ENCODE results near the gene SPATS2. TPM values are rescaled to one million over a fixed set of nuclear protein-coding genes. Genes with fewer than 3 reads are reported as not detected.

SPATS2 gene
- total RNA-seq, 4 donors from 2014 or later = 10.5 to 39.3 (median 21.0) TPM

- in situ Hi-C loops (cut with MboI; ENCODE audit: low pct_ligation_motif_present in 1 of 4, low pct_unique_long_range_greater_than_20kb in 1 of 4, low sequenced_read_pairs in 3 of 4) = loop anchor here in 2 of 4 donors (5.0 kb wide), 1 partner anchor 152 kb away; no protein-coding TSS in a partner anchor
Measured at GRCh38 chr12:49364989-49365388, 2.3 kb upstream of the SPATS2 start.

GRCh38 chr12:49365542-49365941, 1.7 kb upstream of the SPATS2 start:
- in situ Hi-C loops (cut with MboI; ENCODE audit: low pct_ligation_motif_present in 1 of 4, low pct_unique_long_range_greater_than_20kb in 1 of 4, low sequenced_read_pairs in 3 of 4) (no loop called here), intact Hi-C loops (cut with DNase I; ENCODE audit: low total_unique reads) (no loop called here)
- DNase-seq = no peak
- peak overlapping the region in 3 of 4 donors; percentile 82 to 96 (median 92) for H3K4me3 ChIP-seq
- no peaks in the 10 kb centered on the region for H3K9me3 ChIP-seq
- H3K4me1 ChIP-seq = peaks cover 9 to 28% (median 23%) of the 10 kb centered on the region in 4 donors
- H3K27ac ChIP-seq = peak overlapping the region in 3 of 4 donors; percentile 21 to 99 (median 98)
- no peak for TF ChIP-seq CTCF (IDR thresholded peaks at IDR 0.05)
- no peak for TF ChIP-seq EP300 (IDR thresholded peaks at IDR 0.05; ENCODE audit: low read depth)
- no peak for TF ChIP-seq POLR2AphosphoS5 (IDR thresholded peaks at IDR 0.05)
- TF ChIP-seq POLR2A (IDR thresholded peaks at IDR 0.05) = no peak
- no peaks in the 10 kb centered on the region for H3K27me3 ChIP-seq
- WGBS, 2 donors (ENCODE audit: low coverage in 1 of 2) = 50 to 73% methylated on average over 5 of the region's 5 CpGs
- H3K36me3 ChIP-seq = no peaks in the 10 kb centered on the region

More at GRCh38 chr12:49364989-49365388, 2.3 kb upstream of the SPATS2 start:
- Histone ChIP-seq H3K27me3 (no peaks in the 10 kb centered on the region), H3K9me3 (no peaks in the 10 kb centered on the region), H3K36me3 (no peaks in the 10 kb centered on the region), H3K27ac (peak overlapping the region in 1 of 4 donors; percentile 21), H3K4me3 (no peak overlapping the region), H3K4me1 (peaks cover 8 to 28% (median 22%) of the 10 kb centered on the region in 4 donors)
- WGBS, 2 donors (ENCODE audit: low coverage in 1 of 2) = 95 to 100% methylated on average over 1 of the region's 1 CpG
- DNase-seq = no peak
- TF ChIP-seq POLR2A (IDR thresholded peaks at IDR 0.05) = no peak
- TF ChIP-seq CTCF (IDR thresholded peaks at IDR 0.05) = no peak
- TF ChIP-seq EP300 (IDR thresholded peaks at IDR 0.05; ENCODE audit: low read depth) = no peak
- TF ChIP-seq POLR2AphosphoS5 (IDR thresholded peaks at IDR 0.05) = no peak
- intact Hi-C loops (cut with DNase I; ENCODE audit: low total_unique reads) = no loop called here

GRCh38 chr12:49366096-49366651, 1.1 kb upstream of the SPATS2 start:
- Histone ChIP-seq H3K9me3 (no peaks in the 10 kb centered on the region), H3K36me3 (no peaks in the 10 kb centered on the region), H3K4me3 (peak overlapping the region; percentile 82 to 96 (median 87)), H3K4me1 (peaks cover 9 to 28% (median 23%) of the 10 kb centered on the region in 4 donors), H3K27me3 (no peaks in the 10 kb centered on the region), H3K27ac (peak overlapping the region; percentile 94 to 99 (median 98))
- in situ Hi-C loops (cut with MboI; ENCODE audit: low pct_ligation_motif_present in 1 of 4, low pct_unique_long_range_greater_than_20kb in 1 of 4, low sequenced_read_pairs in 3 of 4) = no loop called here
- no peak for DNase-seq
- TF ChIP-seq CTCF (IDR thresholded peaks at IDR 0.05) (no peak), EP300 (IDR thresholded peaks at IDR 0.05; ENCODE audit: low read depth) (no peak), POLR2A (IDR thresholded peaks at IDR 0.05) (no peak), POLR2AphosphoS5 (IDR thresholded peaks at IDR 0.05) (no peak)
- WGBS, 2 donors (ENCODE audit: low coverage in 1 of 2) = 6% methylated on average over 37 of the region's 38 CpGs; no CpG with 5 or more reads in 1 of the 2 donors
- intact Hi-C loops (cut with DNase I; ENCODE audit: low total_unique reads) = no loop called here

GRCh38 chr12:49366652-49367380, 446 bp upstream of the SPATS2 start:
- Histone ChIP-seq H3K4me3 (peak overlapping the region; percentile 82 to 96 (median 87)), H3K36me3 (no peaks in the 10 kb centered on the region), H3K4me1 (peaks cover 9 to 28% (median 23%) of the 10 kb centered on the region in 4 donors), H3K27ac (peak overlapping the region; percentile 94 to 99 (median 98)), H3K9me3 (no peaks in the 10 kb centered on the region), H3K27me3 (no peaks in the 10 kb centered on the region)
- intact Hi-C loops (cut with DNase I; ENCODE audit: low total_unique reads) = no loop called here
- WGBS, 2 donors (ENCODE audit: low coverage in 1 of 2) = 2% methylated on average over 57 of the region's 97 CpGs; no CpG with 5 or more reads in 1 of the 2 donors
- TF ChIP-seq EP300 (IDR thresholded peaks at IDR 0.05; ENCODE audit: low read depth) (no peak), POLR2A (IDR thresholded peaks at IDR 0.05) (peak; percentile 44), CTCF (IDR thresholded peaks at IDR 0.05) (peak; percentile 23 to 55 (median 39)), POLR2AphosphoS5 (IDR thresholded peaks at IDR 0.05) (peak; percentile 59 to 66 (median 61))
- in situ Hi-C loops (cut with MboI; ENCODE audit: low pct_ligation_motif_present in 1 of 4, low pct_unique_long_range_greater_than_20kb in 1 of 4, low sequenced_read_pairs in 3 of 4) = no loop called here
- DNase-seq = peak; percentile 90

Measured in transverse colon (tissue), 4 donors.